Adrenal gland (tissue), 12 donors: ENCODE results near the gene GSG1L2. TPM values are rescaled to one million over a fixed set of nuclear protein-coding genes. Genes with fewer than 3 reads are reported as not detected.
A peak's percentile ranks its signal among the peaks of the same experiment; 100 is the strongest.

ENCODE experiments used
- DNase-seq, 7 donors: peaks; one replicate each; pipeline ENCODE4 v3.0.0-alpha.2; 2019 to 2020
- H3K27ac ChIP-seq, 5 donors: fragments of 200-600 bp; sonication (generic) in 4 of 5; 1 replicate in 3 of 5; 2 replicates in 2 of 5; pipeline versions ENCODE4 v1.5.1 to v1.8.0; 2016 to 2020; ENCODE audit warnings: mild to moderate bottlenecking in 1 of 5
- H3K27me3 ChIP-seq: fragments of 200-600 bp; 2 replicates; pipeline ENCODE4 v1.8.0; 2021
- H3K36me3 ChIP-seq, 2 donors: fragments of 200-600 bp; replicated peaks in 1 of 2; 1 replicate in 1 of 2; 2 replicates in 1 of 2; pipeline versions ENCODE4 v1.5.1 to v1.8.0; 2018 to 2022
- H3K4me1 ChIP-seq, 2 donors: fragments of 200-600 bp; replicated peaks in 1 of 2; 1 replicate in 1 of 2; 2 replicates in 1 of 2; pipeline versions ENCODE4 v1.5.1 to v1.8.0; 2018 to 2021
- H3K4me3 ChIP-seq, 4 donors: fragments of 200-600 bp; sonication (generic) in 3 of 4; one replicate each; pipeline ENCODE4 v1.5.1; 2016 to 2018
- H3K9me3 ChIP-seq, 3 donors: fragments of 200-600 bp; sonication (generic) in 1 of 3; replicated peaks in 1 of 3; 1 replicate in 2 of 3; 2 replicates in 1 of 3; pipeline versions ENCODE4 v1.5.1 to v1.8.0; 2016 to 2021
- CTCF ChIP-seq, 6 experiments: fragments of 450-650 bp in 4 of 6; fragments of 200-600 bp in 2 of 6; sonication (generic) in 1 of 6; IDR thresholded peaks; 1 replicate in 5 of 6; 2 replicates in 1 of 6; pipeline versions ENCODE4 v1.5.1 to v1.8.0; 2016 to 2021; ENCODE audit warnings: antibody characterized with exemption in 6 of 6, mild to moderate bottlenecking in 2 of 6, moderate library complexity in 1 of 6
- POLR2A ChIP-seq, 2 donors: fragments of 450-650 bp; IDR thresholded peaks; one replicate each; pipeline ENCODE4 v1.6.1; 2017; ENCODE audit warnings: antibody characterized with exemption in 2 of 2, mild to moderate bottlenecking in 2 of 2, moderate library complexity in 1 of 2
- WGBS, 4 donors: extraction: QIAGEN DNeasy Blood & Tissue Kit in 2 of 4; methylation state at CpG; one replicate each; pipeline versions ENCODE4 v1.1.5 to v1.1.7; 2013 to 2017; 5-methylcytosine and 5-hydroxymethylcytosine counted together
- intact Hi-C, 2 donors: fragments of 100-400 bp; cut with DNase I; formaldehyde crosslinking; loops; one replicate each; pipeline versions ENCODE4 v1.14.1 to v1.15.0; 2022 to 2023
- polyA plus RNA-seq, 3 donors: library from polyadenylated mRNA; stranded (reverse); fragments of 200-250 nt in 2 of 3; fragments of 350-450 nt in 1 of 3; fragmentation: Illumina TruSeq in 1 of 3; extraction: RNeasy Lipid Tissue Mini Kit (QIAGEN cat#74804) in 1 of 3; gene quantifications; one replicate each; pipeline ENCODE4 v1.2.3, GENCODE V29; 2013 to 2014
- total RNA-seq, 9 donors: library from RNA; depleted of rRNA in 4 of 9; stranded (reverse); fragments of >200 nt in 4 of 9; fragments of 120-200 nt in 1 of 9; fragmentation: NEBNext Ultra II Directional in 1 of 9; extraction: Animal tissue kit (Norgen Biotek cat#: 25700) in 1 of 9; gene quantifications; one replicate each; pipeline versions ENCODE4 v1.1.0 to v1.2.4, GENCODE V29; 2013 to 2023
- donor health status: healthy with polysubstance abuse.
- donor health status: Bipolar disorder and iron deficiency.
- donor health status: DM: yes; HTN: yes; CAD: no.
- donor health status: DM: no; HTN: no; CAD: no.
- donor health status: DM: no; HTN: no; CAD: no.
- donor health status: DM: yes; HTN: yes; CAD: no.

Gene GSG1L2
- total and polyA plus RNA-seq, 12 donors, result not detected

- intact Hi-C loops, result no loop called here
- Histone ChIP-seq H3K4me1 (no peaks in the 10 kb centered on the region), H3K27me3 (no peaks in the 10 kb centered on the region), H3K4me3 (no peak overlapping the region), H3K36me3 (no peaks in the 10 kb centered on the region), H3K9me3 (no peaks in the 10 kb centered on the region), H3K27ac (peak overlapping the region in 1 of 5 donors; percentile 49)
- 45 to 58% (median 52%) methylated on average over 9 to 13 of the region's 13 CpGs for WGBS, 4 donors
- no peak for TF ChIP-seq POLR2A (IDR thresholded peaks at IDR 0.05)
- TF ChIP-seq CTCF (IDR thresholded peaks at IDR 0.05), result no peak
- no peak for DNase-seq
These were observed 6.7 kb upstream of the GSG1L2 start for GRCh38 chr17:9828296-9829295.

- no peaks in the 10 kb centered on the region for H3K27me3 ChIP-seq
- no peak within 1 kb of the TSS for H3K27ac ChIP-seq
- no peak within 1 kb of the TSS for H3K4me3 ChIP-seq
- intact Hi-C loops, result no loop called here
- 42 to 59% (median 49%) methylated on average over 15 to 21 of the region's 21 CpGs for WGBS, 4 donors
- no peaks in the 10 kb centered on the region for H3K9me3 ChIP-seq
- TF ChIP-seq POLR2A (IDR thresholded peaks at IDR 0.05) (no peak), CTCF (IDR thresholded peaks at IDR 0.05) (no peak)
- no peak for DNase-seq
- no peaks in the 10 kb centered on the region for H3K36me3 ChIP-seq
- no peaks in the 10 kb centered on the region for H3K4me1 ChIP-seq
These were observed 3.8 kb upstream of the GSG1L2 start, which contains the start of gene GLP2R for GRCh38 chr17:9825641-9826150. Gene GLP2R (plus strand): TSS chr17:9825924. CDS start chr17:9826064, 140 bp downstream.

- Histone ChIP-seq H3K4me1 (no peaks in the 10 kb centered on the region), H3K27ac (no peak overlapping the region)
- intact Hi-C loops, result no loop called here
These were observed 3.0 kb upstream of the GSG1L2 start for GRCh38 chr17:9824797-9825338.

More at GRCh38 chr17:9824797-9825338, 3.0 kb upstream of the GSG1L2 start:
- no peaks in the 10 kb centered on the region for H3K27me3 ChIP-seq
- DNase-seq, result no peak
- H3K36me3 ChIP-seq, result no peaks in the 10 kb centered on the region
- 65 to 76% (median 69%) methylated on average over 6 to 8 of the region's 8 CpGs for WGBS, 4 donors
- no peak overlapping the region for H3K4me3 ChIP-seq
- TF ChIP-seq POLR2A (IDR thresholded peaks at IDR 0.05), result no peak
- no peak for TF ChIP-seq CTCF (IDR thresholded peaks at IDR 0.05)
- H3K9me3 ChIP-seq, result no peaks in the 10 kb centered on the region
